ENCODE measurements around the gene TMEM203. TPM values are rescaled to one million over a fixed set of nuclear protein-coding genes. Genes with fewer than 3 reads are reported as not detected.
A peak's percentile ranks its signal among the peaks of the same experiment; 100 is the strongest.

Gene TMEM203
- total and polyA plus RNA-seq, 10 of the 15 experiments (the other 5 are each of a cell fraction or from before 2014, with no cell fraction given) = 7.2 to 68.1 (median 33.8) TPM

GRCh38 chr9:137188490-137189296, 16.8 kb downstream of the TMEM203 start, which contains the start of the genes ANAPC2 and SSNA1 (continued):
- TF ChIP-seq BCLAF1 (IDR thresholded peaks at IDR 0.05) = 0 out of 2 replicates have a peak, but pooled peaks have one; percentile 20
- TF ChIP-seq MAX (IDR thresholded peaks at IDR 0.05; ENCODE audit: low read depth, low read length) = peak; percentile 94
- TF ChIP-seq PBX3 (IDR thresholded peaks at IDR 0.05; ENCODE audit: insufficient replicate concordance, low read depth, low read length) = no peak

GRCh38 chr9:137188086-137188489, 17.4 kb downstream of the TMEM203 start:
- DNase-seq (ENCODE audit: low read depth, low spot score) = no peak
- RAD21 ChIA-PET (ENCODE audit: unreplicated experiment) = interaction anchor here (0.8 to 3.6 kb wide), 12 partner anchors 8 to 161 kb away, joined by 3 to 23 read pairs (median 5); partner anchors contain the start of genes RNF208 and TPRN
- peak overlapping the region; percentile 80 for H3K9ac ChIP-seq (ENCODE audit: control insufficient read depth, insufficient read depth, low read length)
- intact Hi-C loops (cut with micrococcal nuclease; ENCODE audit: unreplicated experiment) (loop anchor here (5.0 kb wide), 2 partner anchors 34 to 61 kb away; partner anchors contain the start of gene RNF208), in situ Hi-C loops (cut with MboI) (no loop called here)
- ATAC-seq = peak; percentile 27
- no peaks in the 10 kb centered on the region for H3K27me3 ChIP-seq (replicated peaks in 1 of 2; ENCODE audit: control insufficient read depth in 2 of 2, insufficient read depth in 2 of 2, low read length in 1 of 2)
- no peak for FAIRE-seq
- POLR2A ChIA-PET = interaction anchor here (0.5 to 4.6 kb wide), 8 partner anchors 19 to 102 kb away, joined by 3 to 22 read pairs (median 6); partner anchors contain the start of genes CYSRT1, LRRC26 and RNF208
- H4K20me1 ChIP-seq (ENCODE audit: control insufficient read depth, insufficient read depth) = peaks cover 7% of the 10 kb centered on the region; the same call in 1 of the 2 replicates
- BruUV-seq (replicated peaks) = TSS peak; percentile 88
- H3K9me3 ChIP-seq (replicated peaks; ENCODE audit: control insufficient read depth, insufficient read depth, low read length) = no peaks in the 10 kb centered on the region
- peak overlapping the region; percentile 93 for H3K4me2 ChIP-seq (ENCODE audit: control insufficient read depth, insufficient read depth)
- H3K36me3 ChIP-seq (ENCODE audit: control insufficient read depth in 2 of 2, insufficient read depth in 2 of 2, low read length in 1 of 2) = peaks cover 6 to 21% of the 10 kb centered on the region in 2 experiments
- peaks cover 35% of the 10 kb centered on the region for H3K79me2 ChIP-seq (ENCODE audit: control insufficient read depth, insufficient read depth, low read length)
- H3K4me3 ChIP-seq = peak overlapping the region; percentile 99
- WGBS (ENCODE audit: insufficient coverage, insufficient replicate concordance, low lambda C conversion rate, missing lambda C conversion rate) = 6% methylated on average over 23 of the region's 31 CpGs
- SMC1A ChIA-PET (ENCODE audit: uncharacterized antibody, unreplicated experiment) = interaction anchor here (1.0 to 2.5 kb wide), 6 partner anchors 10 to 240 kb away, joined by 4 to 13 read pairs (median 5); no protein-coding TSS in a partner anchor
- H2AFZ ChIP-seq (ENCODE audit: control insufficient read depth, low read depth, low read length) = peak overlapping the region; percentile 87
- H3K4me1 ChIP-seq (ENCODE audit: control insufficient read depth, insufficient read depth, low read length) = peaks cover 22% of the 10 kb centered on the region
- peak overlapping the region; percentile 77 for H3K27ac ChIP-seq (ENCODE audit: control insufficient read depth, insufficient read depth)
- CTCF ChIA-PET = interaction anchor here (0.5 to 2.7 kb wide), 8 partner anchors 11 to 222 kb away, joined by 3 to 21 read pairs (median 8); partner anchors contain the start of genes CYSRT1, RNF208, RNF224 and TPRN
- TF ChIP-seq MLLT1 (IDR thresholded peaks at IDR 0.05) = peak; percentile 47; the same call in 1 of the 2 replicates
- no peak for TF ChIP-seq RUNX3 (IDR thresholded peaks at IDR 0.05; ENCODE audit: low read length)
- TF ChIP-seq RFX5 (IDR thresholded peaks at IDR 0.05; ENCODE audit: low read depth, low read length) = no peak
- no peak for TF ChIP-seq ZBTB33 (IDR thresholded peaks at IDR 0.05)
- no peak for TF ChIP-seq BCL11A (IDR thresholded peaks at IDR 0.05; ENCODE audit: low read depth, low read length)
- peak; percentile 69 for TF ChIP-seq PKNOX1 (IDR thresholded peaks at IDR 0.05)
- no peak for TF ChIP-seq RAD21 (IDR thresholded peaks at IDR 0.05; ENCODE audit: insufficient read depth, low read depth, low read length)

Measured in GM12878 (cell line).